ENCODE data around the gene STX10. TPM values are rescaled to one million over a fixed set of nuclear protein-coding genes. Genes with fewer than 3 reads are reported as not detected.

STX10 gene
- total RNA-seq, 5 donors from 2014 or later (not counting 1 experiment from before 2014, with no cell fraction given) = 43.8 to 89.6 (median 67.3) TPM

- POLR2A ChIA-PET = no interaction called here
These were observed 28.5 kb downstream of the STX10 start for GRCh38 chr19:13121551-13122274.

GRCh38 chr19:13120817-13121216, 29.4 kb downstream of the STX10 start:
- Mint-ChIP-seq H3K4me1 (peaks cover 52 to 62% (median 59%) of the 10 kb centered on the region in 3 donors), H3K4me3 (peak overlapping the region in 2 of 3 donors; percentile 35 to 80), H3K36me3 (no peaks in the 10 kb centered on the region), H3K27ac (peak overlapping the region in 1 of 2 donors; percentile 69), H3K27me3 (no peaks in the 10 kb centered on the region), H3K9me3 (no peaks in the 10 kb centered on the region)
- H3K9me3 ChIP-seq = no peaks in the 10 kb centered on the region
- ChIA-PET CTCF (interaction anchor here in 1 of 2 donors (0.9 kb wide), 1 partner anchor 16 kb away, joined by 5 read pairs; no protein-coding TSS in a partner anchor), POLR2A (no interaction called here)
- no peaks in the 10 kb centered on the region for H3K27me3 ChIP-seq (replicated peaks in 1 of 2; ENCODE audit: control insufficient read depth in 2 of 2, extremely low read depth in 1 of 2, insufficient read depth in 2 of 2, low read length in 1 of 2)
- DNase-seq = no peak
- H3K36me3 ChIP-seq (ENCODE audit: control insufficient read depth in 2 of 2, extremely low read depth in 1 of 2, insufficient read depth in 1 of 2, low read length in 1 of 2) = peaks cover 2 to 10% of the 10 kb centered on the region in 2 donors
- H3K4me1 ChIP-seq (ENCODE audit: control insufficient read depth in 1 of 2, extremely low read depth in 1 of 2, insufficient read depth in 2 of 2, low read length in 2 of 2) = peaks cover 12 to 59% of the 10 kb centered on the region in 2 experiments
- WGBS (ENCODE audit: insufficient coverage) = 61% methylated on average over 7 of the region's 10 CpGs
- H3K4me3 ChIP-seq (ENCODE audit: control insufficient read depth in 1 of 2, extremely low read depth in 1 of 2, low read length in 1 of 2) = peak overlapping the region in 1 of 2 donors; percentile 3
- ATAC-seq (replicated peaks in 1 of 4) = no peak
- no peak overlapping the region for H3K27ac ChIP-seq (ENCODE audit: low read length)

More at GRCh38 chr19:13121551-13122274, 28.5 kb downstream of the STX10 start:
- DNase-seq (peak in 3 of 35 experiments; percentile 16 to 42 (median 32)), ATAC-seq (replicated peaks in 1 of 4) (no peak)
- WGBS (ENCODE audit: insufficient coverage) = 69% methylated on average over 13 of the region's 18 CpGs
- no peak overlapping the region for H3K4me3 ChIP-seq (ENCODE audit: control insufficient read depth in 1 of 2, extremely low read depth in 1 of 2, low read length in 1 of 2)
- H3K9me3 Mint-ChIP-seq = no peaks in the 10 kb centered on the region
- CTCF ChIA-PET = interaction anchor here in 1 of 2 donors (0.9 kb wide), 1 partner anchor 17 kb away, joined by 5 read pairs; no protein-coding TSS in a partner anchor
- H3K36me3 Mint-ChIP-seq = no peaks in the 10 kb centered on the region
- peaks cover 10 to 51% of the 10 kb centered on the region in 2 experiments for H3K4me1 ChIP-seq (ENCODE audit: control insufficient read depth in 1 of 2, extremely low read depth in 1 of 2, insufficient read depth in 2 of 2, low read length in 2 of 2)
- no peak overlapping the region for H3K27ac ChIP-seq (ENCODE audit: low read length)
- peaks cover 2 to 10% of the 10 kb centered on the region in 2 donors for H3K36me3 ChIP-seq (ENCODE audit: control insufficient read depth in 2 of 2, extremely low read depth in 1 of 2, insufficient read depth in 1 of 2, low read length in 1 of 2)
- peak overlapping the region; percentile 1 to 56 for H3K27ac Mint-ChIP-seq
- no peaks in the 10 kb centered on the region for H3K27me3 ChIP-seq (replicated peaks in 1 of 2; ENCODE audit: control insufficient read depth in 2 of 2, extremely low read depth in 1 of 2, insufficient read depth in 2 of 2, low read length in 1 of 2)
- H3K9me3 ChIP-seq = no peaks in the 10 kb centered on the region
- peaks cover 44 to 54% (median 52%) of the 10 kb centered on the region in 3 donors for H3K4me1 Mint-ChIP-seq
- peak overlapping the region in 1 of 3 donors; percentile 9 for H3K4me3 Mint-ChIP-seq
- no peaks in the 10 kb centered on the region for H3K27me3 Mint-ChIP-seq

GRCh38 chr19:13120031-13120430, 30.1 kb downstream of the STX10 start:
- DNase-seq (no peak), ATAC-seq (replicated peaks in 1 of 4) (no peak)
- H3K36me3 Mint-ChIP-seq = no peaks in the 10 kb centered on the region
- WGBS (ENCODE audit: insufficient coverage) = 93% methylated on average over 3 of the region's 9 CpGs
- ChIA-PET CTCF (interaction anchor here (0.6 to 0.9 kb wide), 3 partner anchors 12 to 1286 kb away, joined by 3 to 7 read pairs (median 3); no protein-coding TSS in a partner anchor), POLR2A (interaction anchor here in 1 of 2 donors (0.6 kb wide), 2 partner anchors 53 to 338 kb away, joined by 3 read pairs; no protein-coding TSS in a partner anchor)
- no peaks in the 10 kb centered on the region for H3K9me3 Mint-ChIP-seq
- Histone ChIP-seq H3K36me3 (ENCODE audit: control insufficient read depth in 2 of 2, extremely low read depth in 1 of 2, insufficient read depth in 1 of 2, low read length in 1 of 2) (peaks cover 5 to 10% of the 10 kb centered on the region in 2 donors), H3K9me3 (no peaks in the 10 kb centered on the region), H3K4me1 (ENCODE audit: control insufficient read depth in 1 of 2, extremely low read depth in 1 of 2, insufficient read depth in 2 of 2, low read length in 2 of 2) (peaks cover 16 to 67% of the 10 kb centered on the region in 2 experiments), H3K27ac (ENCODE audit: low read length) (no peak overlapping the region), H3K27me3 (replicated peaks in 1 of 2; ENCODE audit: control insufficient read depth in 2 of 2, extremely low read depth in 1 of 2, insufficient read depth in 2 of 2, low read length in 1 of 2) (no peaks in the 10 kb centered on the region), H3K4me3 (ENCODE audit: control insufficient read depth in 1 of 2, extremely low read depth in 1 of 2, low read length in 1 of 2) (no peak overlapping the region)
- H3K4me1 Mint-ChIP-seq = peaks cover 59 to 68% (median 66%) of the 10 kb centered on the region in 3 donors
- H3K4me3 Mint-ChIP-seq = peak overlapping the region; percentile 74 to 80 (median 77)
- no peak overlapping the region for H3K27ac Mint-ChIP-seq
- H3K27me3 Mint-ChIP-seq = no peaks in the 10 kb centered on the region

- Mint-ChIP-seq H3K9me3 (no peaks in the 10 kb centered on the region), H3K36me3 (no peaks in the 10 kb centered on the region), H3K4me3 (peak overlapping the region; percentile 74 to 80 (median 77)), H3K27me3 (no peaks in the 10 kb centered on the region), H3K4me1 (peaks cover 60 to 68% (median 67%) of the 10 kb centered on the region in 3 donors), H3K27ac (peak overlapping the region; percentile 71 to 80)
- Histone ChIP-seq H3K9me3 (no peaks in the 10 kb centered on the region), H3K4me1 (ENCODE audit: control insufficient read depth in 1 of 2, extremely low read depth in 1 of 2, insufficient read depth in 2 of 2, low read length in 2 of 2) (peaks cover 16 to 68% of the 10 kb centered on the region in 2 experiments), H3K27me3 (replicated peaks in 1 of 2; ENCODE audit: control insufficient read depth in 2 of 2, extremely low read depth in 1 of 2, insufficient read depth in 2 of 2, low read length in 1 of 2) (no peaks in the 10 kb centered on the region), H3K4me3 (ENCODE audit: control insufficient read depth in 1 of 2, extremely low read depth in 1 of 2, low read length in 1 of 2) (no peak overlapping the region), H3K27ac (ENCODE audit: low read length) (no peak overlapping the region), H3K36me3 (ENCODE audit: control insufficient read depth in 2 of 2, extremely low read depth in 1 of 2, insufficient read depth in 1 of 2, low read length in 1 of 2) (peaks cover 9 to 10% of the 10 kb centered on the region in 2 donors)
- ChIA-PET CTCF (interaction anchor here (0.6 to 0.9 kb wide), 4 partner anchors 13 to 1577 kb away, joined by 3 to 7 read pairs (median 4); no protein-coding TSS in a partner anchor), POLR2A (interaction anchor here in 1 of 2 donors (0.6 kb wide), 2 partner anchors 54 to 337 kb away, joined by 3 read pairs; no protein-coding TSS in a partner anchor)
- no peak for DNase-seq
- 90% methylated on average over 8 of the region's 8 CpGs for WGBS (ENCODE audit: insufficient coverage)
- no peak for ATAC-seq (replicated peaks in 1 of 4)
These were observed 30.5 kb downstream of the STX10 start for GRCh38 chr19:13119627-13120026.

- ChIA-PET CTCF (interaction anchor here in 1 of 2 donors (1.6 kb wide), 1 partner anchor 14 kb away, joined by 6 read pairs; no protein-coding TSS in a partner anchor), POLR2A (interaction anchor here (0.6 to 1.6 kb wide), 2 partner anchors 34 to 209 kb away, joined by 3 to 8 read pairs; no protein-coding TSS in a partner anchor)
- no peaks in the 10 kb centered on the region for H3K36me3 Mint-ChIP-seq
- no peaks in the 10 kb centered on the region for H3K9me3 ChIP-seq
- no peaks in the 10 kb centered on the region for H3K27me3 ChIP-seq (replicated peaks in 1 of 2; ENCODE audit: control insufficient read depth in 2 of 2, extremely low read depth in 1 of 2, insufficient read depth in 2 of 2, low read length in 1 of 2)
- H3K27ac ChIP-seq (ENCODE audit: low read length) = peak overlapping the region; percentile 34
- peaks cover 16 to 68% of the 10 kb centered on the region in 2 experiments for H3K4me1 ChIP-seq (ENCODE audit: control insufficient read depth in 1 of 2, extremely low read depth in 1 of 2, insufficient read depth in 2 of 2, low read length in 2 of 2)
- peak overlapping the region; percentile 72 to 73 for H3K4me3 ChIP-seq (ENCODE audit: control insufficient read depth in 1 of 2, extremely low read depth in 1 of 2, low read length in 1 of 2)
- H3K9me3 Mint-ChIP-seq = no peaks in the 10 kb centered on the region
- DNase-seq = peak in 2 of 35 experiments; percentile 11 to 31
- no peaks in the 10 kb centered on the region for H3K27me3 Mint-ChIP-seq
- H3K36me3 ChIP-seq (ENCODE audit: control insufficient read depth in 2 of 2, extremely low read depth in 1 of 2, insufficient read depth in 1 of 2, low read length in 1 of 2) = peaks cover 7 to 12% of the 10 kb centered on the region in 2 donors
- ATAC-seq (replicated peaks in 1 of 4) = peak in 1 of 4 experiments; percentile 6
- 0% methylated on average over 47 of the region's 57 CpGs for WGBS (ENCODE audit: insufficient coverage)
- peaks cover 60 to 67% (median 64%) of the 10 kb centered on the region in 3 donors for H3K4me1 Mint-ChIP-seq
- H3K27ac Mint-ChIP-seq = peak overlapping the region; percentile 44 to 71
- peak overlapping the region; percentile 74 to 80 (median 77) for H3K4me3 Mint-ChIP-seq
These were observed 31.6 kb downstream of the STX10 start for GRCh38 chr19:13118424-13119193.
